K562 (cell line): Measurements from ENCODE around the gene ITSN2. TPM values are rescaled to one million over a fixed set of nuclear protein-coding genes. Genes with fewer than 3 reads are reported as not detected.
A peak's percentile ranks its signal among the peaks of the same experiment; 100 is the strongest.

ENCODE experiments used
- CCNT2 ChIP-seq: IDR thresholded peaks from 2 replicates; pipeline ENCODE4 v1.6.1; 2011; ENCODE audit warnings: borderline replicate concordance, low read depth, mild to moderate bottlenecking, moderate library complexity, mixed read lengths, low read length; ENCODE audit not compliant: insufficient read length; ENCODE audit errors: extremely low read depth
- CEBPG ChIP-seq, 3 experiments: fragments of 200-800 bp in 1 of 3; sonication (Bioruptor generic) in 1 of 3; sonication (generic) in 1 of 3; formaldehyde crosslinking in 1 of 3; IDR thresholded peaks in 2 of 3; conservative IDR thresholded peaks in 1 of 3; 2 replicates each; pipeline versions ENCODE4 v1.6.1 to v1.8.0; 2016 to 2022; ENCODE audit warnings: missing compliant biosample characterization in 2 of 3, missing genetic modification characterization in 2 of 3, mild to moderate bottlenecking in 1 of 3, missing genetic modification reagents in 1 of 3
- CREB5 ChIP-seq: fragments of 250-450 bp; sonication (Bioruptor Pico); IDR thresholded peaks from 2 replicates; pipeline ENCODE4 v1.5.0; 2020; ENCODE audit warnings: mild to moderate bottlenecking
- CTCF ChIP-seq, 3 experiments: IDR thresholded peaks in 2 of 3; conservative IDR thresholded peaks in 1 of 3; 2 replicates each; pipeline ENCODE4 v1.5.1; 2011 to 2012; ENCODE audit warnings: low read length in 3 of 3, mild to moderate bottlenecking in 3 of 3, control low read depth in 2 of 3, improper control_type of control experiment in 1 of 3, inconsistent platforms in 1 of 3, low read depth in 1 of 3, mixed read lengths in 1 of 3, moderate library complexity in 1 of 3; ENCODE audit not compliant: insufficient read depth in 2 of 3
- E2F5 ChIP-seq: sonication (generic); formaldehyde crosslinking; IDR thresholded peaks from 2 replicates; pipeline ENCODE4 v1.8.0; 2022; ENCODE audit warnings: mild to moderate bottlenecking, missing genetic modification reagents
- EP400 ChIP-seq: fragments of 450-650 bp; IDR thresholded peaks from 2 replicates; pipeline ENCODE4 v1.6.1; 2017; ENCODE audit warnings: antibody characterized with exemption, mild to moderate bottlenecking, moderate library complexity
- HDAC1 ChIP-seq, 2 experiments: fragments of 450-650 bp; IDR thresholded peaks; 2 replicates each; pipeline ENCODE4 v1.6.1; 2016 to 2017; ENCODE audit warnings: inconsistent platforms in 1 of 2, mild to moderate bottlenecking in 1 of 2, moderate library complexity in 1 of 2
- HES1 ChIP-seq: fragments of 450-650 bp; IDR thresholded peaks from 2 replicates; pipeline ENCODE4 v1.6.1; 2016; ENCODE audit warnings: low read depth, mild to moderate bottlenecking, moderate library complexity
- HMG20A ChIP-seq: fragments of 450-650 bp; formaldehyde crosslinking; conservative IDR thresholded peaks from 2 replicates; pipeline ENCODE4 v1.4.0; 2020; ENCODE audit warnings: mild to moderate bottlenecking, mixed read lengths
- KDM2B ChIP-seq: fragments of 250-450 bp; sonication (Bioruptor Pico); IDR thresholded peaks from 2 replicates; pipeline ENCODE4 v1.8.0; 2021; ENCODE audit warnings: mild to moderate bottlenecking, moderate library complexity
- MLX ChIP-seq, 2 experiments: fragments of 450-650 bp in 1 of 2; sonication (generic) in 1 of 2; formaldehyde crosslinking; conservative IDR thresholded peaks; 2 replicates each; pipeline versions ENCODE4 v1.4.0 to v1.8.1; 2020 to 2022; ENCODE audit warnings: mild to moderate bottlenecking in 1 of 2, missing genetic modification reagents in 1 of 2
- PHB ChIP-seq: fragments of 250-450 bp; sonication (Bioruptor Pico); IDR thresholded peaks from 2 replicates; pipeline ENCODE4 v1.5.0; 2021
- PHF20 ChIP-seq: fragments of 450-650 bp; IDR thresholded peaks from 2 replicates; pipeline ENCODE4 v1.6.1; 2018; ENCODE audit not compliant: partially characterized antibody
- SLC30A9 ChIP-seq: fragments of 250-450 bp; sonication (Bioruptor Pico); IDR thresholded peaks from 2 replicates; pipeline ENCODE4 v1.8.0; 2022; ENCODE audit warnings: mild to moderate bottlenecking, moderate library complexity
- SMC3 ChIP-seq: conservative IDR thresholded peaks from 2 replicates; pipeline ENCODE4 v1.6.1; 2011; ENCODE audit warnings: low read depth, low read length, improper control_type of control experiment; ENCODE audit not compliant: insufficient read depth
- SREBF1 ChIP-seq: fragments of 150-350 bp; IDR thresholded peaks from 2 replicates; pipeline ENCODE4 v1.6.1; 2014; ENCODE audit warnings: antibody characterized with exemption, low read depth, low read length, borderline replicate concordance
- TCF7L2 ChIP-seq: fragments of 150-350 bp; IDR thresholded peaks from 2 replicates; pipeline ENCODE4 v1.6.1; 2016; ENCODE audit warnings: low read depth, mild to moderate bottlenecking, low read length, moderate library complexity
- THRAP3 ChIP-seq: fragments of 450-650 bp; IDR thresholded peaks from 2 replicates; pipeline ENCODE4 v1.6.1; 2016; ENCODE audit warnings: mild to moderate bottlenecking, inconsistent platforms, borderline replicate concordance
- ZNF212 ChIP-seq: fragments of 450-650 bp; formaldehyde crosslinking; IDR thresholded peaks from 2 replicates; pipeline ENCODE4 v1.4.0; 2020; ENCODE audit warnings: mild to moderate bottlenecking
- ZNF398 ChIP-seq: fragments of 250-450 bp; sonication (Bioruptor Pico); IDR thresholded peaks from 2 replicates; pipeline ENCODE4 v1.8.0; 2021; ENCODE audit warnings: moderate library complexity, mild to moderate bottlenecking, inconsistent platforms
- polyA plus RNA-seq, 8 experiments: library from polyadenylated mRNA; depleted of rRNA in 4 of 8; stranded (reverse) in 5 of 8; unstranded in 3 of 8; fragments of >200 nt; fragmentation: Nextera tagmentation in 2 of 8; fragmentation: Illumina TruSeq in 1 of 8; extraction: Ambion mirVana in 2 of 8; extraction: Trizol in 1 of 8; gene quantifications; 2 replicates each; pipeline versions ENCODE4 v1.2.1 to v1.2.3, GENCODE V29; 2011 to 2014; ENCODE audit warnings: inconsistent platforms in 1 of 8, missing spikeins in 1 of 8
- total RNA-seq, 7 experiments: library from RNA; depleted of rRNA in 6 of 7; stranded (reverse); fragments of >200 nt in 6 of 7; fragmentation: Illumina TruSeq in 2 of 7; extraction: Trizol in 2 of 7; gene quantifications; 2 replicates each; pipeline versions ENCODE4 v1.2.1 to v1.2.3, GENCODE V29; 2011 to 2021; ENCODE audit warnings: low replicate concordance in 1 of 7

ITSN2 gene
- total and polyA plus RNA-seq, 9 of the 15 experiments (the other 6 are each of a cell fraction or from before 2014, with no cell fraction given): 6.6 to 19.9 (median 15.2) TPM

- no peak for TF ChIP-seq ZNF398 (CRISPR knock-in tag)
- no peak for TF ChIP-seq E2F5
- TF ChIP-seq SREBF1: no peak
- no peak for TF ChIP-seq ZNF212 (CRISPR knock-in tag)
- peak; percentile 65 for TF ChIP-seq SMC3
- no peak for TF ChIP-seq HES1
- TF ChIP-seq CREB5: no peak
- TF ChIP-seq TCF7L2: no peak
- no peak for TF ChIP-seq HMG20A (CRISPR knock-in tag)
- no peak for TF ChIP-seq HDAC1 (IDR thresholded peaks at IDR 0.05)
- no peak for TF ChIP-seq EP400
- TF ChIP-seq THRAP3: no peak
- TF ChIP-seq KDM2B (CRISPR knock-in tag): no peak
- no peak for TF ChIP-seq PHB
- TF ChIP-seq SLC30A9 (CRISPR knock-in tag): no peak
- TF ChIP-seq MLX (CRISPR knock-in tag; conservative IDR thresholded peaks at IDR 0.05): no peak
- no peak for TF ChIP-seq CCNT2
- peak; percentile 62 to 80 (median 74) for TF ChIP-seq CTCF (IDR thresholded peaks at IDR 0.05 in 2 of 3, conservative IDR thresholded peaks at IDR 0.05 in 1 of 3; ENCODE audit: insufficient read depth in 2 of 3, low read depth in 1 of 3, low read length in 3 of 3)
- TF ChIP-seq CEBPG (CRISPR knock-in tag; IDR thresholded peaks at IDR 0.05): no peak
- TF ChIP-seq CEBPG (tag; conservative IDR thresholded peaks at IDR 0.05 in 1 of 2, IDR thresholded peaks at IDR 0.05 in 1 of 2): no peak
- TF ChIP-seq PHF20: no peak
These were observed 22.2 kb upstream of the ITSN2 start (continued) for GRCh38 chr2:24382363-24383073.
